ENCODE data around the gene DIDO1.

GRCh38 chr20:62839816-62840215 is 86.5 kb downstream of the DIDO1 start:
- TF ChIP-seq SMC3 (IDR thresholded peaks at IDR 0.05; ENCODE audit: low read depth, low read length) (no peak), EZH2phosphoT487 (IDR thresholded peaks at IDR 0.05; ENCODE audit: borderline replicate concordance, low read depth) (no peak), MXI1 (IDR thresholded peaks at IDR 0.05; ENCODE audit: low read depth, low read length) (no peak), CTCF (IDR thresholded peaks at IDR 0.05) (no peak), FOSL2 (IDR thresholded peaks at IDR 0.05; ENCODE audit: borderline replicate concordance, low read depth) (no peak), PBX3 (IDR thresholded peaks at IDR 0.05) (no peak), MAX (IDR thresholded peaks at IDR 0.05; ENCODE audit: low read depth) (no peak), POLR2AphosphoS5 (IDR thresholded peaks at IDR 0.05; ENCODE audit: low read depth, low read length) (no peak), EP300 (IDR thresholded peaks at IDR 0.05; ENCODE audit: borderline replicate concordance in 1 of 2, low read depth in 1 of 2, low read length in 1 of 2) (no peak), CHD2 (IDR thresholded peaks at IDR 0.05; ENCODE audit: low read length, partially characterized antibody) (no peak), FOXJ3 (CRISPR knock-in tag; IDR thresholded peaks at IDR 0.05) (no peak)
- TF ChIP-seq, protein P1, sequence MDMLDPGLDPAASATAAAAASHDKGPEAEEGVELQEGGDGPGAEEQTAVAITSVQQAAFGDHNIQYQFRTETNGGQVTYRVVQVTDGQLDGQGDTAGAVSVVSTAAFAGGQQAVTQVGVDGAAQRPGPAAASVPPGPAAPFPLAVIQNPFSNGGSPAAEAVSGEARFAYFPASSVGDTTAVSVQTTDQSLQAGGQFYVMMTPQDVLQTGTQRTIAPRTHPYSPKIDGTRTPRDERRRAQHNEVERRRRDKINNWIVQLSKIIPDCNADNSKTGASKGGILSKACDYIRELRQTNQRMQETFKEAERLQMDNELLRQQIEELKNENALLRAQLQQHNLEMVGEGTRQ (IDR thresholded peaks at IDR 0.05; ENCODE audit: borderline replicate concordance, low read depth, low read length), result no peak
- TF ChIP-seq, protein P2, sequence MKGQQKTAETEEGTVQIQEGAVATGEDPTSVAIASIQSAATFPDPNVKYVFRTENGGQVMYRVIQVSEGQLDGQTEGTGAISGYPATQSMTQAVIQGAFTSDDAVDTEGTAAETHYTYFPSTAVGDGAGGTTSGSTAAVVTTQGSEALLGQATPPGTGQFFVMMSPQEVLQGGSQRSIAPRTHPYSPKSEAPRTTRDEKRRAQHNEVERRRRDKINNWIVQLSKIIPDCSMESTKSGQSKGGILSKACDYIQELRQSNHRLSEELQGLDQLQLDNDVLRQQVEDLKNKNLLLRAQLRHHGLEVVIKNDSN (IDR thresholded peaks at IDR 0.05; ENCODE audit: borderline replicate concordance, low read depth), result no peak
- TF ChIP-seq, protein P3, sequence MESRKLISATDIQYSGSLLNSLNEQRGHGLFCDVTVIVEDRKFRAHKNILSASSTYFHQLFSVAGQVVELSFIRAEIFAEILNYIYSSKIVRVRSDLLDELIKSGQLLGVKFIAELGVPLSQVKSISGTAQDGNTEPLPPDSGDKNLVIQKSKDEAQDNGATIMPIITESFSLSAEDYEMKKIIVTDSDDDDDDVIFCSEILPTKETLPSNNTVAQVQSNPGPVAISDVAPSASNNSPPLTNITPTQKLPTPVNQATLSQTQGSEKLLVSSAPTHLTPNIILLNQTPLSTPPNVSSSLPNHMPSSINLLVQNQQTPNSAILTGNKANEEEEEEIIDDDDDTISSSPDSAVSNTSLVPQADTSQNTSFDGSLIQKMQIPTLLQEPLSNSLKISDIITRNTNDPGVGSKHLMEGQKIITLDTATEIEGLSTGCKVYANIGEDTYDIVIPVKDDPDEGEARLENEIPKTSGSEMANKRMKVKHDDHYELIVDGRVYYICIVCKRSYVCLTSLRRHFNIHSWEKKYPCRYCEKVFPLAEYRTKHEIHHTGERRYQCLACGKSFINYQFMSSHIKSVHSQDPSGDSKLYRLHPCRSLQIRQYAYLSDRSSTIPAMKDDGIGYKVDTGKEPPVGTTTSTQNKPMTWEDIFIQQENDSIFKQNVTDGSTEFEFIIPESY (IDR thresholded peaks at IDR 0.05; ENCODE audit: borderline replicate concordance, low read depth), result no peak
